Measurements from ENCODE around the gene CBFA2T2. TPM values are rescaled to one million over a fixed set of nuclear protein-coding genes. Genes with fewer than 3 reads are reported as not detected.

Gene CBFA2T2
- total RNA-seq, 2 experiments from 2014 or later: 17.9 to 18.6 TPM

GRCh38 chr20:33470866-33471265 lies 19.0 kb upstream of the CBFA2T2 start:
- Histone ChIP-seq H3K27me3 (ENCODE audit: control insufficient read depth in 1 of 2, insufficient read depth in 2 of 2, low read length in 2 of 2) (no peaks in the 10 kb centered on the region), H3K36me3 (ENCODE audit: insufficient read depth, low read length) (no peaks in the 10 kb centered on the region), H3K9me3 (ENCODE audit: control insufficient read depth in 1 of 2, insufficient read depth in 1 of 2, low read length in 2 of 2) (no peaks in the 10 kb centered on the region), H3K4me1 (ENCODE audit: insufficient read depth, low read length) (no peaks in the 10 kb centered on the region), H3K4me3 (ENCODE audit: low read length) (no peak overlapping the region), H3K27ac (ENCODE audit: low read depth in 1 of 2, low read length in 2 of 2) (no peak overlapping the region)
- Mint-ChIP-seq H3K9me3 (no peaks in the 10 kb centered on the region), H3K36me3 (ENCODE audit: low read depth) (no peaks in the 10 kb centered on the region), H3K27me3 (no peaks in the 10 kb centered on the region), H3K27ac (no peak overlapping the region), H3K4me1 (ENCODE audit: low read depth) (no peaks in the 10 kb centered on the region), H3K4me3 (no peak overlapping the region)
- ChIA-PET POLR2A (no interaction called here), CTCF (no interaction called here)
- DNase-seq: no peak
- ATAC-seq (ENCODE audit: poor library complexity): no peak
- TF ChIP-seq CTCF (IDR thresholded peaks at IDR 0.05): no peak
- intact Hi-C loops (cut with DNase I, micrococcal nuclease): no loop called here

GRCh38 chr20:33472868-33473435 lies 16.9 kb upstream of the CBFA2T2 start:
- H3K9me3 ChIP-seq (ENCODE audit: control insufficient read depth in 1 of 2, insufficient read depth in 1 of 2, low read length in 2 of 2): no peaks in the 10 kb centered on the region
- no peaks in the 10 kb centered on the region for H3K36me3 ChIP-seq (ENCODE audit: insufficient read depth, low read length)
- Mint-ChIP-seq H3K9me3 (no peaks in the 10 kb centered on the region), H3K4me3 (no peak overlapping the region), H3K27ac (no peak overlapping the region), H3K27me3 (no peaks in the 10 kb centered on the region), H3K4me1 (ENCODE audit: low read depth) (no peaks in the 10 kb centered on the region), H3K36me3 (ENCODE audit: low read depth) (no peaks in the 10 kb centered on the region)
- ChIA-PET POLR2A (no interaction called here), CTCF (interaction anchor here (1.8 kb wide), 1 partner anchor 195 kb away, joined by 7 read pairs; no protein-coding TSS in a partner anchor)
- ATAC-seq (ENCODE audit: poor library complexity) (no peak), DNase-seq (no peak)
- no peaks in the 10 kb centered on the region for H3K4me1 ChIP-seq (ENCODE audit: insufficient read depth, low read length)
- intact Hi-C loops (cut with DNase I, micrococcal nuclease): no loop called here
- H3K27me3 ChIP-seq (ENCODE audit: control insufficient read depth in 1 of 2, insufficient read depth in 2 of 2, low read length in 2 of 2): no peaks in the 10 kb centered on the region
- H3K27ac ChIP-seq (ENCODE audit: low read depth in 1 of 2, low read length in 2 of 2): no peak overlapping the region
- no peak for TF ChIP-seq CTCF (IDR thresholded peaks at IDR 0.05)
- H3K4me3 ChIP-seq (ENCODE audit: low read length): no peak overlapping the region

- ChIA-PET CTCF (interaction anchor here (1.8 kb wide), 1 partner anchor 194 kb away, joined by 7 read pairs; no protein-coding TSS in a partner anchor), POLR2A (no interaction called here)
- H3K27ac Mint-ChIP-seq: no peak overlapping the region
These were observed 15.6 kb upstream of the CBFA2T2 start for GRCh38 chr20:33474097-33474873.

More at GRCh38 chr20:33474097-33474873, 15.6 kb upstream of the CBFA2T2 start:
- DNase-seq (no peak), ATAC-seq (ENCODE audit: poor library complexity) (no peak)
- no peaks in the 10 kb centered on the region for H3K4me1 ChIP-seq (ENCODE audit: insufficient read depth, low read length)
- H3K9me3 ChIP-seq (ENCODE audit: control insufficient read depth in 1 of 2, insufficient read depth in 1 of 2, low read length in 2 of 2): no peaks in the 10 kb centered on the region
- intact Hi-C loops (cut with DNase I, micrococcal nuclease): no loop called here
- no peak overlapping the region for H3K4me3 ChIP-seq (ENCODE audit: low read length)
- H3K4me1 Mint-ChIP-seq (ENCODE audit: low read depth): no peaks in the 10 kb centered on the region
- no peaks in the 10 kb centered on the region for H3K27me3 Mint-ChIP-seq
- no peaks in the 10 kb centered on the region for H3K36me3 Mint-ChIP-seq (ENCODE audit: low read depth)
- TF ChIP-seq CTCF (IDR thresholded peaks at IDR 0.05): no peak
- no peaks in the 10 kb centered on the region for H3K27me3 ChIP-seq (ENCODE audit: control insufficient read depth in 1 of 2, insufficient read depth in 2 of 2, low read length in 2 of 2)
- no peak overlapping the region for H3K27ac ChIP-seq (ENCODE audit: low read depth in 1 of 2, low read length in 2 of 2)
- H3K9me3 Mint-ChIP-seq: no peaks in the 10 kb centered on the region
- no peak overlapping the region for H3K4me3 Mint-ChIP-seq
- H3K36me3 ChIP-seq (ENCODE audit: insufficient read depth, low read length): no peaks in the 10 kb centered on the region

Measured in CD4-positive, alpha-beta T cell (primary cell).